ENCODE measurements around the gene MCTP1.

The MCTP1 gene

DNA sequence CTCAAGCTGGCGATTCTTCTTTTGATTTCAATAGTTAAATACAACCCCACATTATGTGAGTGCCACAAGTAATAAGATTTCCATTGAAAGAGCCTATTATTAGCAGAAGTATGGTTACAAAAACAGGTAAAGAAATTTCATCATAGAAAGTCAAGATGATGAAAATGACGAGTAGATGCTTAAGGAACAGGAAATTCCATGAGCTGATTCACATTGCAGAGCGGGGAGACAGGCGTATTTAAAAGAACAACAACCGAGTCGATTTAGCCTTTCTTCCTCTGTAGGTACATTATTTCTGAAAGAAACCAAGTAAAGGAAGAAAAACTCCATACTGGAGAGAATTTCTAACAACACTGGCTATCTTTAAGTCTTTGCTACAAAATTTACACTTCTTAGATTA is 356.0 kb downstream of the MCTP1 start:
- DNase-seq: no peak

DNA sequence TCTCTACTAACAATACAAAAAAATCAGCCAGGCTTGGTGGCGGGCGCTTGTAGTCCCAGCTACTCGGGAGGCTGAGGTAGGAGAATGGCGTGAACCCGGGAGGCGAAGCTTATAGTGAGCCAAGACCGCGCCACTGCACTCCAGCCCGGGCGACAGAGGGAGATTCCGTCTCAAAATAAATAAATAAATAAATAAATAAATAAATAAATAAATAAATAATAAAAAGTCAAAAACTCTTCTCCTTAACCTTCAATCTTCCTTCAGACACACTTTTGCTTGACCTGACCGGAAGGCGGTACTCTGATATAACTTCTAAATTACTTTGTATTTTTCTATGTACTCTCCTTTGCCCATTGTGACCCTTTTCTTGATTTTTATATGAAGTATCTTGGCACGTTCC is 364.3 kb downstream of the MCTP1 start:
- DNase-seq: no peak

DNA sequence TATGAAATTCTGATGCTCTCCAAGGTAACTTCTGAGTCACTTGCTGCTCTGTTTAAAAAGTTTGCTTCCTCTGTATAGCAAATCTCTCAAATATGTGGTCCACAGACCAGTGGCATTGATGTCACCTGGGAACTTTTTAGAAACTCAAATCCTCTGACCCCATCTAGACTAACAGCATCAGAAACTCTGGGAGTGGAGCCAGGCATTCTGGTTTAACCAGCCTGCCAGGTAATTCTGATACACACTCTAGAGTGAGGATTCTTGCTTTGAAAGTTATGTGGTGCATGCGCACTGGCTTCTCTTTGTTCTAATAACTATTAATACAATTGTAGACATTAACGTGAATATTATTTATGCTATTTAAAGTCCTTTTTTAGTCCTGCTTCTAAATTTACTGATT is 368.3 kb downstream of the MCTP1 start:
- no peak for DNase-seq

DNA sequence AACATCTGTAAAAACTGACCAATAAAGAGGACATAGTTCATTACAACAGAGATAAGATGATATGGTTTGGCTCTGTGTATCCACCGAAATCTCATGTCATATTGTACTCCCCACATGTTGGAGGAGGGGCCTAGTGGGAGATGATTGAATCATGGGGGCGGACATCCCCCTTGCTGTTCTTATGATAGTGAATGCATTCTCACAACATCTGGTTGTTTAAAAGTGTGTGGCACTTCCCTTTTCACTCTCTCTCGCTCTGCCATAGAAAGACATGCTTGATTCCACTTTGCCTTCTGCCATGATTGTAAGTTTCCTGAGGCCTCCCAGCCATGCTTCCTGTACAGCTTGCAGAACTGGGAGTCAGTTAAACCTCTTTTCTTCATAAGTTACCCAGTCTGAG is 373.6 kb downstream of the MCTP1 start:
- DNase-seq: no peak

DNA sequence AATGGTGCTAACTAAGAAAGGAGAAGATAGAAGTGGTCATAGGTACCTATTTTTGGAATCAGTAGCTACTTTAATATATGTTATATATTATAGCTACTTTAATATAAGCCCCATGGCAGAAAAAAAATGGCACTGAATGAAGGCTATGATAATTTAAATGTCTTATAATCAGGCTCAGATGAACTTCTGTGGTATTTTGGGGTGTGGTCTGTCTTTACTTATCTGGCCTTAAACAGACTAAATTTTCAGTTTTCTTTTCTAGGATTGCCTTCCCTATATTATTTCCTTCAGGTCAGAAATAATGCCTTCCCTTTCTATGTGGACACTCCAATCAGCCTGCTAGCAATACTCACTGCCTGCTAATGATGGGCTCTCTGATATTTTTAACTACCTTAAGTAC is 374.2 kb downstream of the MCTP1 start:
- no peak for DNase-seq

GRCh38 chr5:94908889-94909480 is 375.9 kb downstream of the MCTP1 start:
- no peak for DNase-seq

GRCh38 chr5:94906750-94907149 is 378.1 kb downstream of the MCTP1 start:
- DNase-seq: no peak

- no peak for DNase-seq
These were observed 381.2 kb downstream of the MCTP1 start for GRCh38 chr5:94903726-94904125.

- DNase-seq: peak; percentile 48
These were observed 383.5 kb downstream of the MCTP1 start for GRCh38 chr5:94901191-94901979.

DNA sequence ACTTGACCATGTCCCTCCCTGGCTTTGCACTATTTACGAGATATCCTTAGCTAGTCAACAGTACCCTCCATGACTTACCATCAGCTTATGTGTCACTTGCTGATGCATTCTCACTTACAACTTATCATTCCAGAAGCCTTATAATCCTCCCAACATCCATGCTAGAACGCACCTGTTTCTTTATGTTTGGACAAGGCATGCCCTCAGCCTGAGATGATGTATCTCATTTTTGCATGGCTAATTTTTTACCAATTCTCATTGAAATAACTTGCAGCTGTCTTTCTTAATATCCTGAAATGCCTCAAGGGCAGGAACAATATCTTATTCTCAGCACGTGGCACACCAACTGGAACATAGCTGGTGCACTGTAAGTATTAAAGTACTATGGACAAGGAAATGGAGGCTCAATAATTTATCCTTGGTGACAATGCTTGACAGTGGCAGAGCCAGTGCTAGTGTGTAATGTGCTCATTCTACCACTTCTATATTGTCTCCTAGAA is 384.8 kb downstream of the MCTP1 start:
- DNase-seq: no peak

DNA sequence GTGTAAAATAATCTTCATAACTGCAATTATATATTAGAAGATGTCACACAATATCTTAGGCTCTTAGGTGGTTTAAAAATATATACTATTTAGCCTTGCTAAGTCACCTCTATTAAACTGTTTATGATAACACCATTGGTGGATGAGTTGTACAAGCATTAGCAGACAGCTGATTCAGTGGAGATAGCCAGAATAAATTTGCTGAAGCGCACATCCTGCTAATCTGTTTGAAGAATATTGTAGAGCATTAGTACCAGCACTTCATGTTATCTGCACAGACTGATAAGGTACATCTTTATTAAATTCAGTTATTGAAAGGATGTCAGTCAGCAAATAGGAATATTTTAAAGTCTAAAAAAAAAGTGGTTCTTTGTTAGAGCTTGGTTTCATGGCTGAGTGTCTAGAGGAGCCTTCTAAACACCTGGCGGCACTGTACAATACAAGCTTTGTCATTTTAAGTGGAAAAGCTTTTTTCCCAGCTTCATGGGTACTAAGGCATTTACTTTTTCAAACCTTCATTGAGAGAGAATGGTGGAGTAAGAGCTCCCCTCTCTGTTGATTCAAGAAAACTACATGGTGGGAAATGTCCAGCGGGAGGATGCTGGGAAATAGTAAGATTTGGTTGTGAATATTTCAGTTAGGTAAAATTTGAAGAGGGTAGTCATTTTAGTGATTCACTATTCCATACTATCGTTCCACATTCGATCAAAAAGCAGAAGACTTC is 391.3 kb downstream of the MCTP1 start:
- DNase-seq: no peak

GRCh38 chr5:94891972-94892371 is 392.9 kb downstream of the MCTP1 start:
- DNase-seq: no peak

- no peak for DNase-seq
These were observed 393.3 kb downstream of the MCTP1 start for GRCh38 chr5:94891565-94891964.

- no peak for DNase-seq
These were observed 394.0 kb downstream of the MCTP1 start for GRCh38 chr5:94890907-94891306.

GRCh38 chr5:94888674-94889073 is 396.2 kb downstream of the MCTP1 start:
- no peak for DNase-seq

DNA sequence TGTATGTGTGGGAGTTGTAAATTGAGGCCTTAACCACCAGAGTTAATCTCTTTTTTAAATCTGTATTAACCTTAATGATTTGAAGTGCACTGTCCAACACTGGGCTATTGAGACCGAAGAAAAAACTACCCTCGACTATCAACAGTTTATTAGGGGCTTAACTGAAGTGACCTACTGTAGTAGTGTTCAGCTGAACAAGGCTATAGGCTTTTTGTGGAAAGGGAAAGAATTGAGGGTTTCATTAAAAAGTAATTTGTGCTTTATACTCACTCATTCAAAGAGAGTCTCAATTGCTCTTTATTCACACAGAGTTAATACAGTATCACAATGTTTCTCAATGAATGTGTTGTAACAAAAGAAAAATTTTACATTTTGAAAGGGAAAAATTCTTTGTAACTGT is 399.0 kb downstream of the MCTP1 start:
- no peak for DNase-seq

DNA sequence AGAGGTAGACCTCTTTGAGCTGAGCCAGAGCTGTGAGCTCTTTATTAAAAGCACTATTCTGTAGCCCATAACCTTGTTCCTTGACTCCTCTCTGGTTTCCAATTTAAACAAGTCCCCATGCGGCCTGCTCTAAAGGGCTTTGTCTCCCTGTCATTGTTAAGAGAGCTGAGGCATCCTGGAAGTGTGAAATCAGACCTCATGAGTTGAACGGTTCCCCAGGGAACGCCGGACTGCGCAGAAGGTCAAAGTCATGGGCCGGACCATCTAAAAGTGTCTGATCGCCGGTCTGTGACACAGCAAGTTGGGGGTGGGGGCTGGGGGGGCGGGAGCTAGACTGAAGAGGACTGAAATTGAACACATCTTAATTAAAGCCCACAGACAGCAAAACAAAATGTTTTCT is 400.6 kb downstream of the MCTP1 start:
- no peak for DNase-seq

GRCh38 chr5:94872526-94872925 is 412.4 kb downstream of the MCTP1 start:
- DNase-seq: no peak

DNA sequence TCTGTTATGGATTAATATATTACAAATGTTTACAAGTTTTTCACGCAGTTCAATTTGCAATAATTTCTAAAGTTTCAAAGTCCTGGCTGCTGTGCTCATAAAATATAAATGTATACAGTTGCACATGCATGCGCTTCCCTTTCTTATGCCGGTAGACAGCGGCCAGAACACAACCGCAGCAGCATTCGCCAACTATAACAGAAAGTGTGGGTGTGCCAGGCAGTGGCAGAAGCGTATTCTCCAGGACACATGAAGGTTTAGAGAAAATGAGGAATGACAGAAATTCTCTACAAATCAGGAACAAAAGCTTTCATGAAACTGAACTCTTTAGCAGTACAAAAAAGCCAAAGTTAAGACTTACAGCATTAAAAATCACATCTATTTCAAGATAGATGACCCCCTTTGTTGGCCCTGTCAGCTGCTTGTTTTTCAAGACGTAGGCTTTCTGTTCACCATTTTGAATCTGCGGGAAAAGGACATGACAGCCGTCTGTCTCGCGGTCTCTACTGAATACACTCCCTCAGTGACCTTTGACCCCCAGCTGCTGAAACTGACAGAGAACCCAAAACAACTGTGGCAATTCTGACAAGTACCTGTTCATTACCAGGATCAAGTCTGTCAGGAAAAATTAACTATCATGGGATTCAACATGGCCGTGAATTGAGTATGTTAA is 414.2 kb downstream of the MCTP1 start:
- DNase-seq: no peak

DNA sequence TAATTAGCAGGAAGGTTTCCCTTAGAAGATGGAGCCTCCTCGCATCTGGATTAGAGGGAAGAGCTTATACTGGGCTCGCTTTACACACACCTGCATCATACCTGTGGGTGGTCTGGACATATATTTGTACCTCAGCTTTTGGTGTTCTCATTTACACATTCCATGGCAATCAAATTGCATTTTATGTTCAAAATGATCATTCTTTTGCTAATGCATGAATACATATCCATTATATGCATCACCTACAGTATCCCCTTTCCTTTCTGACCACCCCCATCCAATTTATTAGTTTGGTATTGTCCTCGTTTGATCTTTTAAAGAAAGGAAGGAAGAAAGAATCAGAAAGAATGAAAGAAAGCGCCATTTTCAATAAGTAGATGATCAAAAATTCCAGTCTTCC is 415.0 kb downstream of the MCTP1 start:
- no peak for DNase-seq

- no peak for DNase-seq
These were observed 420.9 kb downstream of the MCTP1 start for GRCh38 chr5:94863951-94864350.

DNA sequence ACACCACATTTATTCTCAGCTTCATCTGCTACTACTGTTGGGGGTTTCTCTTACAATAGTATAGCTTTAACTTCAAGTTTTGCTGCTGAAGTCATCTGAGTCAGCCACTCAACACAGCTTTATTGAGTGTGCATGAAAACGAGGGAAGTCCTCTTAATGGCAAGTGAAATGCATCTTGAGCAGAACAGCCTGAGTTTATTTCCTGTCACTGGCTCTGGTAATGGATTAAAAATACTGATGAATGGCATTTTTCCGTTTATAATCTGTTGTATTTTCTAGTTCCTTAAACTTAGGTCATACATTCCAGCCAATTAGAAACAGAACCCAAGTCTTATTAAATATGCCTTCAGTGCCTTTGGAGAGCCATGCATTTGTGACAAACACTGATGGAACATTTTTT is 427.8 kb downstream of the MCTP1 start:
- DNase-seq: no peak

DNA sequence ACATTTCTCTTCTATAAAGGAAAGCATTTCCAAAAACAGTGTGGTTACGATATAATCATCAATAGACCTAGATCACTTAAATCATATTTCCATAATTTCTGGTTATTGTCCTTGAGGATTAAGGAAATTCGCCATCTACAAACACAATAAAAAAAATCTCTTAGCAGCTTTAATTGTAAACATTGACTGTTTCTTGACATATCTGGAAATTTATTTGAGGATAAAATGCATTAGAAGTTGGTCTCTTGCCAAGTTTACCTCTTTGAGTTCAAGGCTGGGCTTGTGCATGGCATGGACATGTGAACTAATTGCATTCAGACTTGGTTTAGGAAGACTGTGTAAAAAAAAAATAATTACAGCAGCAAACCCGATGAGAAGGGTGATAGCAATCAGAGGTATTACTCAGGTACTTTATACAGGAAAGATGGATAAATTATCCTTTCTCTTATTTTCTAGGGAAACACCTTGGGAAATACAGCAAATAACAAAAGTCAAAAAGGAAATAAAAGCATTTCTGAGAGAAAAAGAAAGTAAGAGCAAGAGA is 428.6 kb downstream of the MCTP1 start:
- no peak for DNase-seq
